Activated naive CD8-positive, alpha-beta T cell treated with anti-CD3 and anti-CD28 coated beads, Interleukin-2, amount 50 U/mL, for 16 hours (primary cell): Measurements from ENCODE around the gene MPP1.

Experiments used
- DNase-seq: peaks from one replicate; pipeline ENCODE4 v3.0.0-alpha.2; 2020; ENCODE audit warnings: low read depth, low spot score

The MPP1 gene

DNA sequence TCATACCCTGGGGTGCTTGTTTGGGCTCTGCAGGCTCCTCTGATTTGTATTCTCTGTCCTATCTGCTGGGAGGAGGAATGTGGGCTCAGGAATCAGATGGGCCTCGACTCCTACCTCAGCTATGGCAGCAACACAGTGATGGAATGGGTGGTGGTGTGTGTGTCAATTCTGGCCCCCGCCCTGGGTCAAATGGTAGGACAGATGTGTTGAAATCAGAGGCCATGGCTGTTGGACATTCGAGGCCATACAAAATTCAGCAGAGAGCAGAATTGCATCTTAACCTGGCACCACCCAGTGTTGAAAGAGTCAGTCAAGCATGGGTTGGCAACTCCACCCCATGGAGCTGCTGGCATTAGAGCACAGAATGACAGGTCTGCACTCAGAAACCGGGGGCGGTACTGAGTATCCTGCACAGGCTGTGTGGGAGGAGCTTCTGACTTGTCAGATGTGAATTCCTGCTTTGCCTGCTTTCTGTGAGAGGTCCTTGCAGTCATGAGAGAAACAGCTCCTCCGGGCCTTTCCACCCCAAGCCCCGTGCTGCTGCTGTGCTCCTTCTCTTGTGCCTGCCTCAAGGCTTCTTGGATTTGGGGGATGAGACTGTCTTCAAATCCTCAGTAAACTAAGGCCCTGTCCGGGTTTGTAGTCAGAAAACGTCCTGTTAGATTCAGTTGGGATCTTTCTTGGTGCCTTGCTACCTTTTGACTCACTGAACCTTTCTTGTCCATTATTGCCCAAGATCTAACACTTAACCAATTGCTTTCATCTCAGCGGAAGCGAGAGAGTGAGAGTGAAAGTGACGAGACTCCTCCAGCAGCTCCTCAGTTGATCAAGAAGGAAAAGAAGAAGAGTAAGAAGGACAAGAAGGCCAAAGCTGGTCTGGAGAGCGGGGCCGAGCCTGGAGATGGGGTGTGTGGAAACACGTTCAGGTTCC, 29.6 kb downstream of the MPP1 start:
- no peak for DNase-seq

GRCh38 chrX:154774622-154775021, 30.7 kb downstream of the MPP1 start:
- no peak for DNase-seq

DNA sequence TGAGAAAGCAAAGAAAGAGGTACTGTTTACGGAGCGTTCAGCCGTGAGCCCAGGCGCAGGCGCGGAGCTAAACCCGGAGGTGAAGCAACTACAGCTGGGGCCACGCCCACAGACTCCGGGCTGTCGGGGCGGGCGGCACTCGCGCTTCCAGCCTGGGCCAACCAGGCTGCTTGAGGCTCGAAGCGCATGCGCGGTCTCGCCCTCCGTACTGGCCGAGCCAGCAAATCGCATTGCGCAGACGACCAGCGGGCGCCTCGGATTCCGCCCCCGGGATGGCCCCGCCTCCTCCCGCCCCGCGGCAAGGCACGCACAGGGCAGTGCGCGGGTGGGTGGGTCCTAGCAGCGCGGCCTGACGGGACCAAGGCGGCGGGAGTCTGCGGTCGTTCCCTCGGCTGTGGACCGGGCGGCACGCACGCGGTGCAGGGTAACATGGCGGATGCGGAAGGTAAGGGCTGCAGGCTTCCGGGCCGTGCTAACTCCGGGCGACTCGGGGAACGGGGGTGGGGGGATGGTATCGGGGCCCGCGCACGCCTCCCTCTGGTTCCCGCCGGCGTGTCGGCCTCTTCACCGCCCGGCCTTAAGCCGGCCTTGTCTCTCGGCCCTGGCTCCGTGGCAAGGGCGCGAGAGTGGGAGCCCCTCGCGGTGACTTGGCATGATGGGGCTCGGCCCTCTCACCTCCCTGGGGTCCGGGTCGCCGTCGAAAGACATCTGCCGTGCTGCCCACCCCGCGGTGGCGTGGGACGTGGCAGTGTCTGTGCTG, 42.6 kb downstream of the MPP1 start, which contains the start of gene DKC1:
Gene DKC1, plus strand, starts transcription at position 328 of the 760 bp plus-strand sequence. Its CDS starts 102 bp downstream, at position 430.
- DNase-seq, result peak; percentile 88

DNA sequence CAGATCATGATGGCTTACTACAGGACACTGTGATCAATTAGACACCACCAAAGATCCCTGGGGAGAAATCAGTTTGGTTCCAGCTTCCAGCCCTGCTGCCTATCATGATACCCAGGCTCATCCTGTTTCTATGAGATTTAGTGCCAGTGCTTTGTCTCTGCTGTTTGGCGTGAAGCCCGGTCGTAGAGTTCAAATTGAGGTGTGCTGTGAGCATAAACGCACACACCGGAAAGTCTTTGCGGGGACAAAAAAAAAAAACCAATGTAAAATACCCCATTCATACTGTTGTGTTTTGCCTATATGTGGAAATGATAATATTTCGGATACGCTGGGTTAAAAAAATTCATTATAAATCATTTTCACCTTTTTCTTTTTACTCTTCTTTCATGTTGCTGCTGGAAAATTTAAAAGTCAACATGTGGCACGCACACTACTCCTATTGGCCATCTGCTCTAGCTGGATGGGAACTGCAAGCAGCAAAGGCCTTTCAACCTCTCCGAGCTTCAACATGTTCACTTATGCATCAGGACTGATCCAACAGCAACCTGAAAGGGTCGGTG, 43.2 kb downstream of the MPP1 start:
- no peak for DNase-seq

GRCh38 chrX:154758696-154759095, 46.6 kb downstream of the MPP1 start:
- DNase-seq, result no peak

- no peak for DNase-seq
These were observed 53.5 kb downstream of the MPP1 start for GRCh38 chrX:154751669-154752271.

DNA sequence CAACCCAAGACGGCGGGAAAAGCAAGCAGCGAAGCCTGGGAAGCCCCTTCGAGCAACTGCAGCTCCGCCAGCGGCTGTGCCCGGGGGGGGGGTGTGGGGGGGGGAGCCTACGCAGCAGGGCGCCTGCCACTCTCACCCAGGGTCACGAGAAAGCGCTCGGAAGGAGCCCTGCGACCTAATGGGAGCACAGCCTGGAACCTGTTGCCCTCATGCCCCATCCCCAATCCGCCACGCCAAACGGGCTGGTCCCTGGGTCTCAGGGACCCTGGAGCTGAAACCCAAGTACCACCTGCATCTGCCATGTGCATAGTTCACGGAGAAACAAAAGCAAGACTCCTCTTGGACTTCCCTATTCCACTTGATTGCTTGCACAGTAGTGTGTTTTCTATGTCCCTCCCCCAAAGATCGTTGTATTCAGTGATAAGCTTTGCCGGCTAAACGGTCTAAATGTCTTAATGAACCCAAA, 54.0 kb downstream of the MPP1 start:
- no peak for DNase-seq

DNA sequence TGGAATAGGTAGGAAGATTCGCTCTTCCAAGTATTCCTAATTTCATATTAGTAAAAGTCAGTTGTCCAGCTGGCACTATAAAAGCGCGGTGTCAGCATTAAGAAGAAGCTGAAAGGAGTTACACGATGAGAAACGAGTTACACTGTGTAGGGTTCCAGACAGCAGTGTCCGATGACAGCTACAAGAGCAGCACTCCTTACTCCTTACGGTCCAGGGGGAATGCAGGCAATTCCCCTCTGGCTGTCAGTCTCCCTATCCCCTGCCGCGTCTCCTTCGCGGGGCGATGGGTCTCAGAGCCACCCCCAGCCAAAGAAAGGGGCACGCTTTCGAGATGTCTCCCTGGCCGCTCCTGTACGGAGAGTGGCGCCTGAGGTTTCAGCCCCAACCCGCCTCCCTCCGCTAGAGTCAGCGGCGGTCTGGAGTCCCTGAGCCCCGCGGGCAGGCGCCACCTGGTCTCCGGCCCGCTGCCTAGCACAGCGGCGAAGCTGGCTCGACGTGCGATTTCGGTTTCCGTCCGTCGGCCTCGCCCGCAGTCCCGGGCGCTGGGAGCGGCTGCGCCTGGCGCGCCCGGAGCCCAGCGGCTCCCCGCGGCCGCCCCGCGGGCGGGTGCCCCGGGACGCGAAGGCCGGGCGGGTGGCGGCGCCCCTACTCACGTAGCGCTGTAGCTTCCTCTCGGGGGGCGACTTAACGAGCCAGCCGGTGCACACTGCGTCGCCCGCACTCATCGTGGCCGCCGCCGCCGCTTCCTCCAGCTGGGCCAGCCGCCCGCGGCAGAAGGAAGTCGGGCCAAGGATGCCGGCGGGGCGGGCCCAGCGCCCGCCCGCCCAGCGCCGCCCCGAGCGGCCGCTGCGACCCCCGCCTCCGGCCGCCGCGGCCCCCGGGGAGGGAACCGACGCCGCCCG, 54.7 kb downstream of the MPP1 start, which contains the start of gene GAB3:
Gene GAB3, minus strand, starts transcription at position 777 of the 902 bp plus-strand sequence. Its CDS starts 52 bp downstream, at position 725.
- DNase-seq, result no peak

- no peak for DNase-seq
These were observed 55.4 kb downstream of the MPP1 start for GRCh38 chrX:154749856-154750255.

- no peak for DNase-seq
These were observed 56.5 kb downstream of the MPP1 start for GRCh38 chrX:154748712-154749339.

GRCh38 chrX:154742613-154743012, 62.7 kb downstream of the MPP1 start:
- DNase-seq, result no peak

- no peak for DNase-seq
These were observed 65.3 kb downstream of the MPP1 start for GRCh38 chrX:154739952-154740465.

DNA sequence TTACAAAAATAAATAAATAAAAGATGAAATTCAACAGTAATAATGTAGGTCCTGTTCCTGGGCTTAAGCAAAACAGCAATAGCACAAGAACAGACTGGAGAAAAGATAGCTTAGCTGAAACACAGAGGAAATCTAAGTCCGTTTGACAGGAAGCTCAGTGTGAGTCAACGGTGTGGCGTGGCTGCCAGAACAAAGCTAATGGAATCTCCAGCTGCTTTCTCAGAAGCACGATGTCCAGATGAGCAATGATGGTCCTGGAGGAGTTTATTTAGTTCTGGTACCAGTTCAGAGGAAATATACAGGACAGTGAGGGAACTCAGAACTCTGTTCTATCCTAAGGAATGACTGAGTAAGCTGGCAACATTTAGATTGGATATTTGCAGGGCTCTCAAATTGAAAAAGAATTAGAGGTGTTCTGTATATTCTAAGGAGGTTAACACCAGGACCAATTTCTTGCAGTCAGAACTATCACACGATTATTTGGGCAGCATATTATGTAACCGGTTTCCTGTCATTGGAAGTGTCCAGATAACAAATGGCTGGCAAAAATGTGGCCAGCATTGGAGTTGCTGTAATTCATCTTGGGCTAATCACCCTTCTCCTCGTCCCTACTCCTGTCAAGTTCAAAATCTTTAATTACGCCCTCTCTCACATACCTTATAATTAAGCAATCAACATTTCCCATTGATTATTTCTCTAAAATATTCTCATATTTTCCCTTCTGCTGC, 67.1 kb downstream of the MPP1 start:
- no peak for DNase-seq

- no peak for DNase-seq
These were observed 68.1 kb downstream of the MPP1 start for GRCh38 chrX:154737136-154737535.

DNA sequence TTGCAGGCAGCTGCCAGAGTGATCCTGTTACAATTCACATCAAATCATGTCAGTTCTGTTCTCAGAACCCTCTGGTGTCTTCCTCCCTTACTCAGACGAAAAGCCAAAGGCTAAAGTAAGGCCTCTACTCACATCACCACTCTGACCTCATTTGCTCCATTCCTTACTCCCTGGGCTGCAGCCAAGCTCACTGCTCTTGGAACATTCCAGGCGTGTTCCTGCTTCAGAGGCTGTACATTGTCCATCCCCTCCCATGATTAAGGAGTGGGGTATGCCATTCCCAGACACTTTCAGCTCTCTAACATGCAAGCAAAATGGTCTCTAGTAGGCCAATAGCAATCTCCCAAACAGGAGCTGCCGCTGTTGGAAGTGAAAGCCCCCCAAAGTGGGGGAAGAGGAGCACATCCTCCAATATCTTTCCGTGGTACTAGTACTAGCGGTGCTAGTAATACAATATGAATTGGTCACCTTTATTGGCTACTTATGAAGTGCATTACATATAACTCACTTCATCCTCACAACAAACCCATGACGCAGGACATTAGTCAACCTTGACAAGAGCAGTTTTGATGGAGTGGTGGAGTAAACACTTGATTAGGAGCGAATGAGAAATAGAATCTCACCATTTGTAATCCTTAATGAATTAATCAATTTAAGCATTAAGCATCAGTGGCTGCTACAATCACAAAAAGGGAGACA, 69.4 kb downstream of the MPP1 start:
- DNase-seq, result no peak

DNA sequence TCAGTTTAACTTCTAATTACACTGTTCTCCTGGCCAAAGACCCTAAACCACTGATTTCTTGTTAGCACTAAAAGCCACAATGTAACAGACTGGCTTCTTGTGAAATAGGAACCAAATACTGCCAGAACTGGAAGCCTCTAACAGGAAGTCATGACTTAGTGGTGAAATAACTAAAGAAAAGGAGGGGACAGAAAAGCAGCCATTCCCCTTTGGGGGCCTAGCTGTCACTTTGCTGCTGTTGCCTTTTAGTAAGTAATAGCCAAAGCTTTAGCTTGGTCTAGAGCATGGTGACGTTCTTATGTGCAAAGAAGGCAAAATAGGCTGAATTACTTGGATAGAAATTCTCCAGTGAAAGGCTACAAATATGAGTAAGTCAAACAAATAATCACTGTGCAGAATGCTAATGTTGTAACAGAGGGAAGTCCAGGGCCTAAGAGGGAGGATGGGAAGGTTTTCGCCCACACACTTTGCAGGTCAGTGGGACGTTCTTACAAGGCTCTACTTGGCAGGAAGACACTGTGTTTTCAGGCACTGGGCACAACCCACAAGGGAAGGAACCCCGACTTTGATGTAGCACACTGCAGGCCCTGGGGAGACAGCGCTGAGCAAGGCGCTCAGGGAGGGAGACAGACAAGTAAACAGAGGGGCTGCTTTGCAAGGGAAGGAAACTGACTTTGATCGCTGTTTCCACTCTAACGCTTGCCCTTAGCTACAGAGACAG, 71.1 kb downstream of the MPP1 start:
- DNase-seq, result no peak

DNA sequence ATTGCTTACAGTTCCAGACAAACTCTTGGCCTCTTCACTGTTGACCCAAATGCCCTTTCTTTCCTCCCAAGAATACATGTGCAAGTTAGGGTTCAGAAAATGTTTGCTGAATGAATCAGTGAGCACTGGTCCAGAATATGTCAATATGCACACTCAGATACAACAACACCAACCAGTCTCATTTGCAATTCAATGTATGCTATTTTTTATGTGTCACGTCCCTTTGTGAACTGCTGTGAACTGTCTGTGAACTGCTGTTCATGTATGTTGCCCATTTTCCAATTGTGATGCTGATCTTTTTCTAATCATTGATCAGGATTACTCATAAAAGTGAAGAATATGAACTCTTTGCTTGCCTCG, 72.2 kb downstream of the MPP1 start:
- DNase-seq, result no peak
